Choroid plexus epithelial cell (primary cell): ENCODE results near the gene GALNT14.

Source experiments
- DNase-seq: peaks from one replicate; pipeline ENCODE4 v3.0.0-alpha.2; 2010; ENCODE audit warnings: low read depth
- H3K4me3 ChIP-seq: 2 replicates; pipeline ENCODE4 v1.5.1; 2011; ENCODE audit warnings: low read depth, mild to moderate bottlenecking, control low read depth, low read length, moderate library complexity
- CTCF ChIP-seq: conservative IDR thresholded peaks from 2 replicates; pipeline ENCODE4 v1.5.1; 2011; ENCODE audit warnings: low read depth, mild to moderate bottlenecking, control low read depth, inconsistent platforms, low read length, moderate library complexity

GALNT14 gene

GRCh38 chr2:30934066-30934465 is 204.2 kb downstream of the GALNT14 start:
- no peak overlapping the region for H3K4me3 ChIP-seq
- DNase-seq = no peak
- no peak for TF ChIP-seq CTCF

GRCh38 chr2:30933496-30933895 is 204.7 kb downstream of the GALNT14 start:
- no peak for DNase-seq
- no peak for TF ChIP-seq CTCF
- H3K4me3 ChIP-seq = no peak overlapping the region

GRCh38 chr2:30932870-30933269 is 205.4 kb downstream of the GALNT14 start:
- no peak overlapping the region for H3K4me3 ChIP-seq
- no peak for TF ChIP-seq CTCF
- no peak for DNase-seq

GRCh38 chr2:30931841-30932407 is 206.3 kb downstream of the GALNT14 start:
- no peak for TF ChIP-seq CTCF
- no peak overlapping the region for H3K4me3 ChIP-seq
- no peak for DNase-seq

- TF ChIP-seq CTCF = no peak
- H3K4me3 ChIP-seq = no peak overlapping the region
- DNase-seq = no peak
These were observed 207.5 kb downstream of the GALNT14 start for GRCh38 chr2:30930716-30931115.

- TF ChIP-seq CTCF = no peak
- no peak overlapping the region for H3K4me3 ChIP-seq
- DNase-seq = no peak
These were observed 210.7 kb downstream of the GALNT14 start for GRCh38 chr2:30927465-30928075.

- TF ChIP-seq CTCF = no peak
- H3K4me3 ChIP-seq = no peak overlapping the region
These were observed 211.6 kb downstream of the GALNT14 start for GRCh38 chr2:30926606-30927005.

More at GRCh38 chr2:30926606-30927005, 211.6 kb downstream of the GALNT14 start:
- no peak for DNase-seq
